ENCODE results near the gene SCO1.

GRCh38 chr17:10657879-10658278 is 39.5 kb downstream of the SCO1 start:
- no peak for TF ChIP-seq CTCF (IDR thresholded peaks at IDR 0.05; ENCODE audit: low read depth, low read length, missing input control)
- TF ChIP-seq FOXA1 (IDR thresholded peaks at IDR 0.05) = no peak
- TF ChIP-seq REST (IDR thresholded peaks at IDR 0.05) = no peak
- no peak for TF ChIP-seq GABPA (IDR thresholded peaks at IDR 0.05 in 1 of 2, conservative IDR thresholded peaks at IDR 0.05 in 1 of 2)
- TF ChIP-seq FOXA2 (IDR thresholded peaks at IDR 0.05) = no peak
- TF ChIP-seq EGR1 (IDR thresholded peaks at IDR 0.05; ENCODE audit: low read depth in 2 of 2) = no peak
- no peak for TF ChIP-seq ATF3 (IDR thresholded peaks at IDR 0.05)
- TF ChIP-seq, protein P1, sequence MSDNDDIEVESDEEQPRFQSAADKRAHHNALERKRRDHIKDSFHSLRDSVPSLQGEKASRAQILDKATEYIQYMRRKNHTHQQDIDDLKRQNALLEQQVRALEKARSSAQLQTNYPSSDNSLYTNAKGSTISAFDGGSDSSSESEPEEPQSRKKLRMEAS (IDR thresholded peaks at IDR 0.05) = no peak
